Kidney (tissue), 14 donors: ENCODE data around the gene STEAP1B. TPM values are rescaled to one million over a fixed set of nuclear protein-coding genes. Genes with fewer than 3 reads are reported as not detected.

ENCODE experiments used
- DNase-seq, 5 donors: peaks; one replicate each; pipeline ENCODE4 v3.0.0-alpha.2; 2013 to 2020
- FAIRE-seq: peaks from 2 replicates; lab custom pipeline; 2012; peaks lifted over from hg19 to GRCh38; lab: Jason Lieb, UNC
- H3K27ac ChIP-seq, 2 donors: one replicate each; pipeline ENCODE4 v1.7.0; 2013; ENCODE audit warnings: low read depth in 2 of 2, low read length in 2 of 2, inconsistent platforms in 1 of 2
- H3K27me3 ChIP-seq: one replicate; pipeline ENCODE4 v1.7.1; 2013; ENCODE audit warnings: low read length, inconsistent platforms; ENCODE audit not compliant: control insufficient read depth, insufficient read depth
- H3K36me3 ChIP-seq, 3 donors: one replicate each; pipeline versions ENCODE4 v1.7.0 to v1.7.1; 2013; ENCODE audit warnings: low read length in 3 of 3, control low read depth in 1 of 3, inconsistent platforms in 1 of 3; ENCODE audit not compliant: insufficient read depth in 3 of 3, control insufficient read depth in 2 of 3
- H3K4me1 ChIP-seq, 3 donors: one replicate each; pipeline versions ENCODE4 v1.7.0 to v1.7.1; 2013; ENCODE audit warnings: low read length in 3 of 3, inconsistent platforms in 1 of 3, low read depth in 1 of 3; ENCODE audit not compliant: control insufficient read depth in 2 of 3, insufficient read depth in 2 of 3
- H3K4me3 ChIP-seq, 3 donors: one replicate each; pipeline versions ENCODE4 v1.7.0 to v1.8.1; 2013; ENCODE audit warnings: low read length in 3 of 3, control low read depth in 1 of 3, inconsistent platforms in 1 of 3
- H3K9ac ChIP-seq, 3 donors: one replicate each; pipeline versions ENCODE4 v1.7.0 to v1.7.1; 2013; ENCODE audit warnings: low read length in 3 of 3, control low read depth in 1 of 3, inconsistent platforms in 1 of 3
- H3K9me3 ChIP-seq, 3 donors: one replicate each; pipeline versions ENCODE4 v1.7.0 to v1.7.1; 2013; ENCODE audit warnings: low read length in 3 of 3, control low read depth in 1 of 3, inconsistent platforms in 1 of 3; ENCODE audit not compliant: control insufficient read depth in 2 of 3, insufficient read depth in 1 of 3
- CTCF ChIP-seq: IDR thresholded peaks from 3 replicates; pipeline ENCODE4 v1.5.1; 2012; ENCODE audit warnings: mild to moderate bottlenecking, moderate library complexity, borderline replicate concordance; ENCODE audit not compliant: insufficient read depth; ENCODE audit errors: extremely low read depth
- intact Hi-C: fragments of 100-400 bp; cut with DNase I; formaldehyde crosslinking; loops from one replicate; pipeline ENCODE4 v1.11.1; 2022
- polyA plus RNA-seq: library from polyadenylated mRNA; stranded (reverse); fragments of 350-450 nt; fragmentation: Illumina TruSeq; extraction: RNeasy Lipid Tissue Mini Kit (QIAGEN cat#74804); gene quantifications from one replicate; pipeline ENCODE4 v1.2.3, GENCODE V29; 2014; ENCODE audit warnings: low read depth, low replicate concordance; ENCODE audit not compliant: insufficient read depth
- total RNA-seq: library from RNA; stranded (reverse); fragmentation: NEBNext Ultra II Directional; extraction: Animal tissue kit (Norgen Biotek cat#: 25700); gene quantifications from one replicate; pipeline ENCODE4 v1.2.1, GENCODE V29; 2021
- donor health status: control.
- donor health status: control.
- donor health status: control.
- donor health status: control.
- donor health status: control.
- donor health status: DM: yes; HTN: yes; CAD: no.
- donor health status: Normal renal cell carcinoma (clear cell type).

STEAP1B gene
- total and polyA plus RNA-seq, 2 donors from 2014 or later, result 0.79 TPM; not detected in 1

DNA sequence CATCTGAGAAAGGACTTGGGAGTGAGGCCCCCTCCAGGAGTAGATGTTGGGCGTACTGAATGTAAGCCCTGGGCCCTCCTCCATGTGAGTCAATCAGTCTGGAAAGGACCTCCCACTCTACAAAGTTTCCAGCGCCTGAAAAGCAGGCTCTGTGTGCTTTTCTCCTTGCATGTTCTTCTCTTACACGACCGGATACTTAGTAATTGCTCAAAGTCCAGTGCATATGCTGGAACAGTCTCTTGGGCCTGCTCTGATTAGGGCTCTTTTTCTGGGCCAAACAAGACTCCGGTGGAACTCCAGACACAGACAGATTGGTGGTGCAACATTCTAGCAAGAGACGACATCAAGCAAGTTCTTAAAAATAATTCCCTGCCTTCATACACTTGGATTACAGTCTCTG, 104.8 kb downstream of the STEAP1B start:
- Histone ChIP-seq H3K9me3 (no peaks in the 10 kb centered on the region), H3K27ac (no peak overlapping the region), H3K4me3 (no peak overlapping the region), H3K27me3 (no peaks in the 10 kb centered on the region), H3K9ac (no peak overlapping the region), H3K36me3 (no peaks in the 10 kb centered on the region), H3K4me1 (no peaks in the 10 kb centered on the region)
- DNase-seq (no peak), FAIRE-seq (no peak)
- intact Hi-C loops, result no loop called here
- TF ChIP-seq CTCF, result no peak

DNA sequence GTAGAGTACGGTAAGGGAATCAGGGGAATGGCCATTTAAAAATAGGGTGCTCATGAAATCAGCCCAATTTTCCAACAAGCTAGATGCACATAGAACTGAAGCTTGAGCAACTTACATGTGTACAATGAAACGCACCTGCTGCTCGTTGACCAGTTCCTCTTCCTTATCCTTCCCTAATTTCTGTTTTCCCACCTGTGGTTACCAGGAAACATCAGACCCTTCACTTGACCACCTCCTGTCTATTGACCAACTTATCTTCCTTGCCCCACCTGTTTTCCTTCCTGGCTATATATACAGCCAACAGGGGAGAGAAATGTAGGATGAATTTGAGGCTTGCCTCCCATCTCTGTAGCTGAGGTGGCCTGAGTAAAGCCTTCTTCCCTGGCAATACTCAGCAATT, 105.2 kb downstream of the STEAP1B start:
- Histone ChIP-seq H3K27ac (no peak overlapping the region), H3K4me1 (no peaks in the 10 kb centered on the region), H3K9ac (no peak overlapping the region), H3K4me3 (no peak overlapping the region), H3K36me3 (no peaks in the 10 kb centered on the region), H3K9me3 (no peaks in the 10 kb centered on the region), H3K27me3 (no peaks in the 10 kb centered on the region)
- no peak for TF ChIP-seq CTCF
- FAIRE-seq, result no peak
- intact Hi-C loops, result no loop called here
- no peak for DNase-seq

GRCh38 chr7:22393913-22394729, 105.9 kb downstream of the STEAP1B start:
- H3K4me3 ChIP-seq, result no peak overlapping the region
- no peak for DNase-seq
- H3K4me1 ChIP-seq, result no peaks in the 10 kb centered on the region
- H3K27me3 ChIP-seq, result no peaks in the 10 kb centered on the region
- no peak overlapping the region for H3K9ac ChIP-seq
- intact Hi-C loops, result no loop called here
- H3K27ac ChIP-seq, result no peak overlapping the region
- H3K9me3 ChIP-seq, result no peaks in the 10 kb centered on the region
- no peaks in the 10 kb centered on the region for H3K36me3 ChIP-seq
- no peak for FAIRE-seq
- no peak for TF ChIP-seq CTCF

DNA sequence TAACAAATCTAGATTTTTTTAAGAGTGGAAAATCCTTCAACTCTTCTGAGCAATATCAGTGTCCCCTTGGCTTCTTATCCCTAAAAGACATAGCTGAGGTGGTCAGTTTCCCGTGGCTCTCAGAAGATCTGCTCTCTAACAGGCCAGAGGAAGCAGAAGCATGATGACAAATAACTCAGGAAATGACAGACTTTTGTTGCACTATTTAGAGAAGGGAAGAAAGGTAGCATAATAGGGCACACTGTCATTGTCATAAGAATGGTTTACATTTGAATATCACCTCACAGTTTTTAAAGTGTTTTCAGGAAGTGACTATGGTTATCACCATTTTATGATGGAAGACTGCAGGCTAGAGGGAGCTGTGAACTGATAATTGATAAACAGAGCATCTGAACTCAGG, 109.5 kb downstream of the STEAP1B start:
- H3K27ac ChIP-seq, result no peak overlapping the region
- H3K36me3 ChIP-seq, result no peaks in the 10 kb centered on the region
- no peaks in the 10 kb centered on the region for H3K27me3 ChIP-seq
- no peak overlapping the region for H3K4me3 ChIP-seq
- TF ChIP-seq CTCF, result no peak
- no peak overlapping the region for H3K9ac ChIP-seq
- DNase-seq (no peak), FAIRE-seq (no peak)
- intact Hi-C loops, result no loop called here
- no peaks in the 10 kb centered on the region for H3K4me1 ChIP-seq
- H3K9me3 ChIP-seq, result no peaks in the 10 kb centered on the region
